Measurements from ENCODE around the gene COL6A2. TPM values are rescaled to one million over a fixed set of nuclear protein-coding genes. Genes with fewer than 3 reads are reported as not detected.
"Not testable (repeated sequence)": the region's sequence is repeated elsewhere in the genome, so short reads cannot be mapped to it uniquely, and the experiment has no call there.

COL6A2 gene
- total RNA-seq, 1 donor from 2014 or later = 24.0 TPM

DNA sequence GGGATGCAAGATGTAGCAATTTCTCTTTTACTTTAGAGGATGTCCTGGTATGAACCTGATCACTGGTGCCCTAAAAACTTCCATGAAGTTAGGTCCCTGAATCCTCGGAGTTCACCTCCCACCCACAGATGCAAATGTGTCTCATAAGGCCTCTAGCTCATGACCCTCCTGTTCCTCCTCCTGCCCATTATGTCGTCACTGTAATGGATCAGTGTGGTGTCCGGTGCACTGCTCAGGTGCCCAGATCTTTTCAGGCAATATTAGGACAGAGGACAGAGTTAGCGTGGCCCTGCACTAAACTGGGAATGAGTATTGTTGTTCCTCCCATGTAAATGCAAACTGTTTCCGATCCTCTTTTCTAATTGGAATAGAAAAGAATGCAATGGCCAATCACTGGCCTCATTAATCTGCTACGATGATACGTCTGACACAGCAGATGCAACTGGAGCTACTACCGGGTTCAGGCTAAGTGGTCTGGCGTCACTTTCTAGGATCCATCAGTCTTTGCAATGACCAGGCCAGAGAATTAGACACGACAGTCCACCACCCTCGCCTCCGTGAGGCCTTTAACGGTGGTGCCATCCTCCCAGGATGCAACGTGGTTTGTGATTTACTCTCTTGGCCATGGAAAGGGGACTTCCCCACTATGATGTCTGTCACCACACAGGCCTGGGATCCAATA lies 3.4 kb upstream of the COL6A2 start:
- no peak for DNase-seq

DNA sequence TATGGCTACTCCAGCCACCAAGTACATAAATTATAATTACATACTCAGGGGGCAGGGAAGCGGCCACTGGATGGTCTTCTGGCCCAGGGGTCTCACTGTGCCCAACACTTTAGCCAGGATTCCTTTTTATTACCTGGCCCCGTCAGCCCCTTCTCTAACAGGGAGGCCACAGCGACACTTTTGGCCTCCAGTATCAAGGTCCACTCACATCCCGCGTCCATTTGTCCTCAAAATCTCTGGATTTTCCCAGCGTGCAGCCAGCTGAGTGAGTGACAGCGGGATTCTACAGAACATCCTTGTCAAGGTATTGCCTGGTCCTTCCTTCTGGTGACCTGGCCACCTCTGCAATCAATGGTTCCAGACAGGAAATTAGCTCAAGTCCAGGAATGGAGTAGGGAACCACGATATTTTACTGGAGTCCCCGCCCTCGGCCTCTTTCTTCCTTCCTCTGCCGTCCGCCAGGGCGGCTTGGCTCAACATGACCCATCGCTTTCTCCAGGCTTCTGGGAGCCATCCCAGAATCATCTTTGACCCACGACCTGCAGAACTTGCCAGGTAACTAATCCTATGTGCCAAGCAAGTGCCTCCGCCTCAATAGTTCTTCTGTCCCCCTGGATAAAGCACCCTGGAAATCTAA lies 2.7 kb upstream of the COL6A2 start:
- DNase-seq = no peak

DNA sequence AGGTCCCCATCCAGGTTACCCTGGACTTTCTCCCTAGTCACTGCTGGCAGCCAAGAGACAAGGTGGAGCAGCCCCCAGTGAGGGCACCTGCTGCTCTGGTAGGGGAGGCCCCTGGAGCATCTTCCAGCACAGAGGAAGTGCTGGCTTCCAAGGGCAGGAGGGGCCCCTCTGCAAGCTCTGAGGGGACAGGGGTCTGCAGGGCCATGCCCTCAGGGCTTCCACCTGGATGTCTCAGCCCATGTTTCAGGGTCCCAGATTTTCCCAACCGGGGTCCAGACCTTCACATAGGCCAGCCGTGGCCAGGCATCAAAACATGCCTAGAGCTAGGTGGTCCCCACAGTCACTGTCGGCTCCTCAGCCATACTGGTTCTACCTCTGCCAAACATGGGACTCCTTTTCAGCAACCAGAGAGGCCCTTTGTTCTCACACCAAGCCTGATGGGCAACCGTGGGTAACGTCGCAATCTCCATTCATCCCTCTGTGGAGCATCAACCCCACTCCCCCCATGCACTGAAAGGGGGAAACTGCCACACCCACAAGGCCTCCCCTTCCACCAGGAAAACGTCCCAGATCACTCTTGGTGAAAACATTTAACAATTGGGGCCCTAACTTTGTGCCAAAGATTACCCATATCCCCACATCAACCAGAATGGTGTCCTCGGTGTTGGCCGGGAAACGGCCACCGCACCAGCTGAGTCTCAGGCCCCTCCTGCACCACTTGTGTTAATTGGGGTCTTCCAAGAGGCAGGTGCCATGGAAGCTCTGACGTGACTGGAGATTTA lies 1.9 kb upstream of the COL6A2 start:
- DNase-seq = no peak

DNA sequence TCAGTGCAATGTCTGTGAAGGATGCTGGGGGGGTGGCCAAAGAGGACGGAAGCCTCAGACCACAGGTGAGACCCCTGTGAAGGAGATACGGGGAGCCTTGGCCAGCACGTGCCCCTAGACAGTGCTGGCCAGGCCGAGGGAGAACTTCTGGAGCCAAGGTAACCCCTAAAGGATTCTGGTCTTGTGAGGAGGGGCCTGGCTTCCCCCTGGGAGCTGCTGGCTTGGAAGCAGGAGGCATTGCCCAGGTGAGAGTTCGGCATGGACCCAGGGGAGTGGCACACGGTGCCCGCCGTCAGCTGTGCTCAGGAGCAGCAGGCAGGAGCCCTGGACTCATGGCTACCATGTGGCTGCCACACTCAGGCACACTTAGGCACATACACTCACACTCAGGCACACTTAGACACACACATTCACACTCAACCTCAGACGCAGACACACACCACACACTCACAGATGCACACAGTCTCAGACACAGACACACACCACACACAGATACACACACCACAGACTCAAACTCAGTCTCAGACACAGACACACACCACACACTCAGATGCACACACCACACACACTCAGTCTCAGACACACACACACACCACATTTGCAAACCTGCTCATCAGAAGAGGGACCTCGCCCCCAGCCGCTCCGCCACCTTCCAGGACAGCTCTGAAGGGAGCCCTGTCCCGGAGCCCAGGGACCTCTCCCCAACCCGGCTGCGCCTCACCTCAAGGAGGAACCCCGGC lies 1.1 kb upstream of the COL6A2 start:
- no peak for DNase-seq

DNA sequence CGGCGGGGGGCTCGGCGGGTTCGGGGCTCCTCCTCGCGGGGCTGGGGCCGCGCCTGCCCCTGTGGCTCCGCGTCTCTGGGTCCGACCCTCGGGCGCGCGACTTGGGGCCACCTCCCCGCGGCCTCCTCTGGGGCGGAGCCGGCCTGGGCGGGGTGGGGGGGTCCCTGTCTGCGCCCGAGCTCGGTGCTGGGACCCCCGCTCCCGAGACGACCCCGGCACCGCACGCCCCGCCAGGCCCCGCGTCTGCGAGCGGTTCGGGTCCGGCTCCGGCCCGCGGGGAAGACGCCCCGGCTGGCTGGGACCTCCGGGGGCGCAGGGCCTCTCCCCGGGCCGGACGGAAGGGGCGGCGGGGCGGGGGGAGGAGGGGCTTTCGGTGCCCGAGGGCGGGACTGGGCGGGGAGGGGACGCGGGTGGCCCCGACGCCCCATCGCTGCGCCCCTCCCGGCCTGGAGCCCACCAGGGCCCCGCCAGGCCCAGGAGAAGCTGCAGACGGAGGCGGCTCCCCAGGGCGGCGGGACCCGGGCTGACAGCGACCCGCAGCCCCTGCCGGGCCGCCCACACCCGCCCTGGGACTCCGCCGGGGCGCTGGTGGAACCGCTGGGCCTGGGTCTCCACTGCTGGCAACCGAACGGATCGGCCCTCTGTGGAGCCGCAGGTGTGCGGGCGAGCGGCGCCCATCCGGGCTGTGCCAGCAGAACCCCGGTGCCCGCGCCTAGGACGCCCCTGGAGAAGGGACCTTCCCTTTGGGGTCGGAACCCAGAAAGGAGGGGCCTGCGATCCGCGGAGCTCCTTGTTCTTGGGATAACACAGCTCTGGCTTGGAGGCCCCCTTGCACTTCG lies 610 bp downstream of the COL6A2 start:
- no peak for DNase-seq

DNA sequence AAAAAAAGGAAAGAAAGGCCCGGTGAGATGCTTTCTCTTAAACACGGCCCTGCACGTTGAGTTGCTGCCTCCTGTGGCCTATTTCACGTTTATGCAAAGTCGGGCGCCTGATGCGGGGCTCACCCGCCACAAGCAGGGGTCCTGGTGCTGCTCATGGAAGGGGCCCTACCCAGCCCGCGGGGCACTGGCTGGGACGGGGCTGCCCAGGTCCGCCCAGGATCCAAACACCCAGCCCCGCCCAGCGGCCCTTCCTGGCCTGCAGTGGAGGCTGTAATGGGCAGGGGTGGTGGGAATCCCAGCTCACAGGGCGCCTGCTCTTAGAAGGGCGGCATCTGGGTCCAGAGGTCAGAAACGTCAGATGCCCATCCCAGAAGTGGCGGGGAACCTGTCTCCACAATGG lies 1.6 kb downstream of the COL6A2 start:
- no peak for DNase-seq

DNA sequence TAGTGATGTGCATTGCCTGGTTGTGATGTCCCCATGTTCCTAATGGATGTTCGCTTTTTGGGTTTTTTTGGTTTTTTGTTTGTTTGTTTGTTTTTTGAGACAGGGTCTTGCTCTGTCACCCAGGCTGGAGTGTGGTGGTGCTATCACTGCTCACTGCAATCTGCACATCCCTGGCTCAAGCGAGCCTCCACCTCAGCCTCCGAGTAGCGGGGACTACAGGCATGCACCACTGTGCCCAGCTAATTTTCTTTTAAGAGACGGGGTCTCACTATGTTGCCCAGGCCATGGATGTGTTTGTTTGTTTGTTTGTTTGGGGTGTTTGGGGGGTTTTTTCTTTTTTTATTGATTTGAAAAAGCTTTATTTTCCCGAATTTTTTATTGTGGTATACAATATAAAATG lies 2.1 kb downstream of the COL6A2 start:
- DNase-seq = no peak

DNA sequence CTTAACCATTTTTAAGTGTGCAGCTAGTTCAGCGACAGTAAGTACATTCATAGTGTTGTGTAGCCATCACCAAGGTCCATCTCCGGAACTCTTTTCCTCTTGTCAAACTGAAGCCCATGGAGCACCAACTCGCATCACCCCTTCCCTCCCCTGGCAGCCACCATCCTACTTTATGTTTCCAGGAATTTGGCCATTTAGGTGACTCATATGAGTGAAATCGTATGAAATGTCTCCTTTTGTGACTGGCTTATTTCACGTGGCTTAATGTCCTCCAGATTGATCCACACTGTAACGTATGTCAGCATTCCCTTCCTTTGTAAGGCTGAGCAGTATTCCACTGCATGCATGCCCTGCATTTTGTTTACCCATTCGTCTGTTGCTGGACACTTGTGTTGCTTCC lies 2.5 kb downstream of the COL6A2 start:
- DNase-seq = no peak

DNA sequence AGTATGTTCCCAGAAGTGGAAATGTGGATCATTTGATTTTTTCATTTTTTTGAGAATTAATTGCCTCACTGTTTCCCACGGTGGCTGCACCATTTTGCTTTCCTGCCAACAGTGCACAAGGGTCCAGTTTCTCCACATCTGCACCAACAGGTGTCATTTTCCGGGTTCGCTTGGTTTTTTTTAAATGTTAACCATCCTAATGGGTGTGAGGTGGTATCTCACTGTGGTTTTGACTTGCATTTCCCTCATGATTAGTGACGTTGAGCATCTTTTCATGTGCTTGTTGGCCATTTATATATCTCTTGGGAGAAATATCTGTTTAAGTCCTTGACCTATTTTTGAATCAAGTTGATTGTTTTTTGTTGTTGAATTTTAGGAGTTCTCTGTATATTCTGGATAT lies 3.0 kb downstream of the COL6A2 start:
- no peak for DNase-seq

DNA sequence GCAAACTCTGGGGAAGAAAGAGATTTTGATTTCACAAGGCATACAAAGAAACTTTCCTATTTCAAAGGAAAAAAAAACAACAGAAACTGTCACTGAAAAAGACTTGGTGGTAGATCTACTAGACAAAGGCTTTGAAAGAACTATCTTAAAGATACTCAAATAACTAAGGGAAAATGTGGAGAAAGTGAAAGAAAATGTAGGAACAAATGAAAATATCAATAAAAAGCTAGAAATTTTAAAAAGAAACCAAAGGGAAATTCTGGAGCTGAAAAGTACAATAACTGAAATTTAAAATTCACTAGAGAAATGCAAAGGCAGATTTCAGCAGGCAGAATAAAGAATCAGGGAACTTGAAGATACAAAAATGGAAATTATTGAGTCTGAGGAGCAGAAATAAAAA lies 6.2 kb downstream of the COL6A2 start:
- DNase-seq = no peak

DNA sequence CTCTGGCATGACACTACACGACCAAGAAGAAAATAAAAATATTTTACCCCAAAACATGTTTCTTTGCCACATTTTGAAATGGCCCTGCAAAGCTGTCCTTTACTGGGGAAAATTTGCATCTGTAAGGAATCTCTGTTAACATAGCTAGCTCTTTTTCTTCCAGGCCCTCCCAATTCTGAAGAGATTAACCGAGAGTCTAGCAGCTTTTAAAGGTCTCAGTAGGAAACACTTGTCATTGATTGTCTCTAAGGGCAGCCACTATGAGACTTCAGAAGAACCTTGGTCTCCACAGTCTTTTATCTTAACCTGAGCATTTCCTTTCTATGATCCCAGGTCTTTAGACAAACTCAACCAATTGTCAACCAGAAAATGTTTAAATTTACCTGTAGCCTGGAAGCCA lies 9.5 kb downstream of the COL6A2 start:
- not testable (repeated sequence) for DNase-seq

DNA sequence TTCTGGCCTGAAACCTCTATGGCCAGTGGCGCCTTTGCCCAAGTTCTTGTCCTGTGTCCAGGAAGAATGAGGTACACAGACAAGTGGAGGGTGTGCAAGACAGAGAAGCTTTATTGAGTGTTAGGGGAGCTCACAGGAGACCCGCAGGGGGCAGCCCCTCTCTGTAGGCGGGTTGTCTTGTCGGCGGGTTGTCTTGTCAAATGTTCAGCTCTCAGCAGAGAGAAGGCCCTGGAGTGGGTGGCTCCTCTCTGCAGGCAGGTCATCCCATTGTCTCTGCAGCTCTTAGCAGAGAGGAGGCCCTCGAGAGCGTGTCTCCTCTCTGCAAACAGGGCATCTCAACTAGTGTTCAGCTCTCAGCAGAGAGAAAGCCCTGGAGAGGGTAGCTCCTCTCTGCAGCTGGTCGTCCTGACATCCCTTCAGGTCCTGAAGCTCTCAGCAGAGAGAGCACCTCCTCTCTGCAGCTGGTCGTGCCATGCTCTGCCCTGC lies 11.0 kb downstream of the COL6A2 start:
- DNase-seq = no peak

DNA sequence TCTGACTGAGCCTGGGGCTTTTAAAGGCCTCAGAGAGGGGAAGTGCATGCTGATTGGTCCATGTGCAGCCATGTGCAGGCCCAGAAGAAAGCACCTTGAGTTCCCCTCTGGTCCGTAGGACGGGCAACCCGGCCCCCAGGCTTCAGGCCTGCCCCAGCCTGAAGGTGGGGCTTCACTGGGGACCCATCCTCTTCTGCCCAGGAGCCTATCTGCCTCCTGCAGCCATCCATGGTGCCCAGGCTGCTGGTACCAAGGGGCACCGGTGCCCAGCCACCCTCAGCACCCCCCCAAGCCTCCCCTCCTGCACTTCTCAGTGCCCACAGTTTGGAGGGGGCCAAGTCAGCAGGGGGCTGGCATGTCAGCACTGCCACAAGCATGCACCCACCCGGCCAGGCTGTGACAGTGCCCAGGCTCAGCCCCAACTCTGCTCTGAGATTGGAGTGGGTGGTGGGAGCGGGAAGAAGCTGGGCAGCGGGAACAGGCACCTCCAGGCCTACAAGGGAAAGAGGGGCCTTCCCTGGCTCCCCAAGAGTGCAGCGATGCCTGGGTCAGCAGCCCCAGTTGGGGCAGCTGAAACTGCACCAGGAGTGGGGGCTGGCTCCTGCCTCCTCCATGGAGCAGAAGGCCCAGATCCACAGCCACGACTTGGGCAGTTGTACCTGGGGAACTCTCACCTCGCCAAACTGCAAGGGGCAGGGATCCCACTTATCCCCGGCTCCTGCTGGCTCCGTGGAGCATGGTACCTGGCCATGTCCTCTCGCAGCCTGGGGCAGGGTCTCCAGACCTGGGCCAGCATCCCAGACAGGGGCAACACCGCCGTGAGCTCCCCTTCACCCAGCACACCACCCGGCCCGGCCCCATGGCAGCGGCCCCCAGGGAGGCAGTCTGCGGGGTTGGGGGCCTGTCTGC lies 11.7 kb downstream of the COL6A2 start:
- DNase-seq = no peak

DNA sequence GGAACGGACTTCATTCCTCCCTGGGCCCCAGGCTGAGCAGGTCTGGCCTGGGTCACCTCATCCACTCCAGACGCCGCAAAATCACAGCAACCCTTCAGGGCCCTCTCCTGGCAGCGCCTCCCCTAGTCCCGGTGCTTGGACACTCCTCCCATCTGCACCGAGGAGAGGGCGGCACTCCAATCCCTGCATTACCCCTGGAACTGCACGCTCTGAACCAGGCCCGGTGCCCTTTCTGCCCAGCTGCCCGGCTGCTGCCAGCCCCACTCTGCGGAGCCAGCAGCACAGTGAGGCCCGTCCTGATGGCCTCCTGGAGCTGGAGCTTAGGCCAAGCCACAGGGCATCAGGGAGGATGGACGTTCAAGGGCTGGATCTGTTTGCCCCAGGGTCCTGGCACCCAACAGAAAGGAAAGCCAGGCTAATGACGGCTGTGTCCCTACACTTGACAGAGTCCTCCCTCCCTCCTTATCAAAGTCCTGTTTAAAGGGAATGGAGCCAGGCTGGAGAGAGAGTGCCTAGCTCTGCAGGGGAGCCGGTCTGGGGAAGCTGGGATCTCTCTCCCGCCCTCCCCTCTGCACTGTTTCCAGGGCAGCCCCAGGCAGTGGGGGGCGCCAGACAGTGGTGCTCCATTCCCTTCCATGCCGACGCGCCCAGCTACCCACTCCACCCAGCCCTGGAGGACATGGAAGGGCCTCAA lies 12.7 kb downstream of the COL6A2 start:
- DNase-seq = no peak

DNA sequence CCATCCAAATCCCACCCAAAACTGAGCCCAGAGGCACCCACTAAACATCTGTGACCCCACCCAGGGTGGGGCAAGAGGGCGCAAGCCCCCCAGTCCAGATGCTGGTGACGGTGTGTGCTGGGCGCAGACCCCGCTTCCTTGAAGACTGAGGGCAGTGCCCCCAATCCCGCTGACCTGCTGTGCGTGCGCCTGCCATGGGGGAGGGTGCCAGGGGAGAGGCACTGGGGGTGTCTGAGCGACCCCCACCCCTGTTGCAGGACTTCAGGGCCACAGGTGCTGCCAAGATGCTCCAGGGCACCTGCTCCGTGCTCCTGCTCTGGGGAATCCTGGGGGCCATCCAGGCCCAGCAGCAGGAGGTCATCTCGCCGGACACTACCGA lies 13.3 kb downstream of the COL6A2 start:
- DNase-seq = no peak

DNA sequence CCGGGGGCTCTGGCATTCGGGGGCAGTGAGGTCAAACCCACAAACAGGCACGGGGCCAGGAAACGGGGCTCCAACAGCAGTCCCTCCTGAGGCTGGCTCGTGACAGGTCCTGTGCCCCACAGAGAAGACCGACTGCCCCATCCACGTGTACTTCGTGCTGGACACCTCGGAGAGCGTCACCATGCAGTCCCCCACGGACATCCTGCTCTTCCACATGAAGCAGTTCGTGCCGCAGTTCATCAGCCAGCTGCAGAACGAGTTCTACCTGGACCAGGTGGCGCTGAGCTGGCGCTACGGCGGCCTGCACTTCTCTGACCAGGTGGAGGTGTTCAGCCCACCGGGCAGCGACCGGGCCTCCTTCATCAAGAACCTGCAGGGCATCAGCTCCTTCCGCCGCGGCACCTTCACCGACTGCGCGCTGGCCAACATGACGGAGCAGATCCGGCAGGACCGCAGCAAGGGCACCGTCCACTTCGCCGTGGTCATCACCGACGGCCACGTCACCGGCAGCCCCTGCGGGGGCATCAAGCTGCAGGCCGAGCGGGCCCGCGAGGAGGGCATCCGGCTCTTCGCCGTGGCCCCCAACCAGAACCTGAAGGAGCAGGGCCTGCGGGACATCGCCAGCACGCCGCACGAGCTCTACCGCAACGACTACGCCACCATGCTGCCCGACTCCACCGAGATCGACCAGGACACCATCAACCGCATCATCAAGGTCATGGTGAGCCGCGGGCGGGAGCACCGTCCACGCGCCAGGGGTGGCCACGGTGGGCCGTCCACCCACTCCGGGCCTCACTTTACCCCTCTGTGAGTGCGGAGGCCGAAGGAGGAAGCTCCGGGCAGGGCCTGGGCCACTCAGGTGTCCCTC lies 14.2 kb downstream of the COL6A2 start:
- no peak for DNase-seq

DNA sequence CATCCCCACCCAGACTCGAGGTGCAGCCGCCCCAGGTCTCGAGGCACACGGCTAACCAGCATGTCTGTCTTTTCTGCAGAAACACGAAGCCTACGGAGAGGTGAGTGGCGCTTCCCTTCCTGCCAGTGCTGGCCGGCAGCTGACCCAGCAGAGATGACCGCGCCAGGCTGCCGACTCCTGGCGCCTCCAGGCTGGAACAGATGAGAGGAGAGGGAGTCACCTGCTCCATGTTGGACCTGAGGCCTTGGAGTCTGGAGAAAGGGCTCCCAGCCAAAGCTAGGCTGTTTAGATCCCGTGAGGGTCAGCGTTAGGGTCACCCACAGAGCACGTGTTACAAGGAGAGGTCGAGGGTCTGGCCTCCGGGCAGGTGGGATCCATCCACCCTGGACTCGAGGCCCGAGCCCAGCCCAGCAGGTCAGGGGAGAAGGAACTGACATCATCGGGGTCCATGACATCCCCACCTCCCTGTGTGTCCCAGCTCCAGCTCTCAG lies 14.9 kb downstream of the COL6A2 start:
- no peak for DNase-seq

DNA sequence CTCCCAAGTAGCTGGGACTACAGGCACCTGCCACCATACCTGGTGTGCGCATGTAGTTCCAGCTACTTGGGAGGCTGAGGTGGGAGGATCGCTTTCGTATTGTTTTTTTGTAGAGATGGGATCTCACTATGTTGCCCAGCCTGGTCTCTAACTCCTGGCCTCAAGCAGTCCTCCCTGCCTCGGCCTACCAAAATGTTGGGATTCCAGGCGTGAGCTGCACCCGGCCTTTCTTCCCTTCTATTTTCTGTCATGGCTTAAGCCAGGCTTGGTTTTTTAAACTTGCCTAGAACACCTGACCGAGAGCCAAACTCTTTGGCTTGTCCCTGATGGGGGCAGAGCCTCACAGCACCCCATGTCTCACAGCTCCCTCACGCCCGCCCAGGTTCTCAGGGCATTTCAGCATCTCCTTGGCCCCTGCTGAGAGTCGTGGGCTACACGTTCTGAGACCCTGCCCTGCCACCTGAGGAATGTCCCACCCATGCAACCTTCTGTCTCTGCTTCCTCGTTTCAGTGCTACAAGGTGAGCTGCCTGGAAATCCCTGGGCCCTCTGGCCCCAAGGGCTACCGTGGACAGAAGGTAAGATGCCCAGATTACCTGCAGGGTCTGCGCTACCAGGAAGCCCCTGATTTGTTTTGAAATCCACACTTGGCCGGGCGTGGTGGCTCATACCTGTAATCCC lies 15.7 kb downstream of the COL6A2 start:
- no peak for DNase-seq

DNA sequence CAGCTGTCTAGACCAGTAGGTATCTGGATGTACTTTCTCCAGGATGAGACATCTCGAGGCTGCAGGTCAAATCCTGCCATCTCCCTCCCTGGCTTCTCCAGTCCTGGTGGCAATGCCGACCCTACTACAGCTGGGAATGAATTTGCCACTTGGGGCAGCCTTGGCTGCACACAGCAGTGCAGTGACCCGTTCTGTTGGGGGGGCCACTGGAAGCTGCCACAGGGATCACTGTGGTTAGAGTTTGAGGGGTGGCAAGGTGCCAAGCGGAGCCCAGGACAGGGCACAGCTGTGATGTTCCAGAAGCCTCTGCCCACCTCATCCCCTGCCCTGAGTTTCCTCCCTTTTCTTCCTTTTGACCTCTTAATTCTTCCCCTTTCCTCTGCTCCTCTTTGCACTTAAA lies 17.1 kb downstream of the COL6A2 start:
- DNase-seq = no peak
